Activated CD8-positive, alpha-beta memory T cell treated with anti-CD3 and anti-CD28 coated beads for 1 hour (primary cell): ENCODE data around the gene AP1M1.

Experiments used
- DNase-seq, 2 donors: peaks; one replicate each; pipeline ENCODE4 v3.0.0-alpha.2; 2020; ENCODE audit warnings: low read depth in 1 of 2; ENCODE audit errors: extremely low read depth in 1 of 2

Gene AP1M1

DNA sequence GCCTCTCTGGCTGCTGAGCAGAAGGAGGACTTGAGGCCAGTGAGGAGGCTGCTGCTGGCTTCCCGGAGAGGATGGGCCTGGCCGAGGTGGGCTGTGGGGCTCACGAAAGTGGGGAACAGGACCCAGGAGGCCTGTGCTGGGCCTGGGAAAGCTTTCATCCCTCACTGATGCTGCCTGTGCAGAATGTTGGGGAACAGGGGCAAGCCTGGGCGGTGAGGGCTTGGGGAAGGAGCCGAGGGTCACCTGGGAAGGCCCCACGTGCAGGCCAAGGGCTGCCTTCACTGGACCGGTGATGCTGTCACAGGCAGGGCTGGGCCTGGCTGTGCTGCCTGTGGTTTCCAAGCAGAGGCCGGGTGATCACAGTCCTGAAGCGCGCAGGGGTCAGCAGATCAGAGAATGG, 9.4 kb downstream of the AP1M1 start:
- DNase-seq = no peak

DNA sequence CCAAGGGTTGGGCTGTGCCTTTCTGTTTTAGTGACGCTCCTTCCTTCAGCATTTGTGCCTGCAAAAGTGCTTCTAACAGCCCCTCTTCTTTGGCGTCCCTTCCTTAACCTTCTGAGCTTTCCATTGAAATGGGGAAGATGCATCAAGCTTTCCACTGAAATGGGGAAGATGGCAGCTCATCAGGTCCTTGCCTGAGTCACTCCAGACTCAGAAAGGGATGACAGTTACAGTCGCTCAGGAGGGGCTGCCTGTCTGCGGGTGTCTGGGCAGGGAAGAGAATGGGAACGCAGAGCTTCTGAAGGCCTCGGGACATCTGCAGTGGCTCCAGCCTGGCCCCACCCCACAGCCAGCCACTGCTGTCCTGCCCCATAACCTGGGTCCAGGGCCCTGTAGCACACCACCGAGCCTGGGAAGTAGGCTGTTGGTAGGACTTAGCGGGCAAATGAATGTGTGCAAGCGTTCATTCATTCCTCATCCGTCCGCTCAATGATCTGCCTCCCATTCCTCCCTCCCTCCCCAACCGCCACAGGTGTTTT, 9.8 kb downstream of the AP1M1 start:
- no peak for DNase-seq

- no peak for DNase-seq
These were observed 10.5 kb downstream of the AP1M1 start for GRCh38 chr19:16208064-16208759.

- DNase-seq = no peak
These were observed 11.3 kb downstream of the AP1M1 start for GRCh38 chr19:16208847-16209665.

DNA sequence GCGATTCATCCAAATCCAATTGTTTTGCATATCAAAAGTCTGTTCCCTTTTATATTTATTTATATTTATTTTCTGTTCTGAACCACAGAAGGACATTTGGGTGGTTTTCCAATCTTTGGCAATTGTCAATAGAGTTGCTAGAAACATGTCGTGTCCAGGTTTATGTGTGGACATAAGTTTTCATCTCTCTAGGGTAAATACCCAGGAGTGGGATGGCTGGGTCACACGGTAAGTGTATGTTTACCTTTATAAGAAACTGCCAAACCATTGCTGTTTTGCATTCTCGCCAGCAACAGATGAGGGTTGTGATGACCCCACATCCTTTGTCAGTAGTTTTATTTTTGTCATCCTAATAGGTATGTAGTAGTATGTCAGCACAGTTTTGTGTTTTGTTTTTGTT, 12.5 kb downstream of the AP1M1 start:
- DNase-seq = no peak

- DNase-seq = no peak
These were observed 15.4 kb downstream of the AP1M1 start for GRCh38 chr19:16213076-16213475.

GRCh38 chr19:16216744-16217670, 19.3 kb downstream of the AP1M1 start:
- no peak for DNase-seq

DNA sequence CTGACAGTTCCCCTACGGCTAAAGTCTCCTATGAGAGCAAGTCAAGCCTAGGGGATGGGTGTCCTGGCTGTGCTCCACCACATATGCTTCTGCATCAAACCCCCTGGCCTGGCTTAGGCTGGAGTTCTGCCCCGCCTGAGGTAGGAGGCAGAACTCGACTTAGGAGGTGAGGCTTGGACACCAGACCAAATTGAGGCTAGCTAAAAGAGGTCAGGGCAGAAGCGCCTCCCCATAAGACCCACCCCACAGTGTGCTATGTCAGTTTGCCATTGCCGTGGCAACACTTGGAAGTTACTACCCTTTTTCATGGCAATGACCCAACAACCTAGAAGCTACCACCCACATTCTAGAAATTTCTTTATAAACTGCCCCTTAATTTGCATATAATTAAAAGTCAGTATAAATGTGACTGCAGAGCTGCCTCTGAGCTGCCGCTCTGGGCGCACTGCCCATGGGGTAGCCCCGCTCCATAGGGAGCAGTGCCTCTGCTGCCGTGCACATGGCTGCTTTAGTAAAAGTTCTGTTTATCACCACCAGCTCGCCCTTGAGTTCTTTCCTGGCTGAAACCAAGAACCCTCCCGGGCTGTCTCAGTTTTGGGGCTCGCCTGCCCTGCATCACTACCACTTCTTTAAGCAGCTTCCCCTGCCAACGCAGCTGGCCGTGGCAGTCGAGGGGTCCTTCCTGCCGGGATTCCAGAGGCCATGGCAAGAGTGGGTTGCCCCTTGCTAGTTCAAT, 20.2 kb downstream of the AP1M1 start:
- DNase-seq = no peak

DNA sequence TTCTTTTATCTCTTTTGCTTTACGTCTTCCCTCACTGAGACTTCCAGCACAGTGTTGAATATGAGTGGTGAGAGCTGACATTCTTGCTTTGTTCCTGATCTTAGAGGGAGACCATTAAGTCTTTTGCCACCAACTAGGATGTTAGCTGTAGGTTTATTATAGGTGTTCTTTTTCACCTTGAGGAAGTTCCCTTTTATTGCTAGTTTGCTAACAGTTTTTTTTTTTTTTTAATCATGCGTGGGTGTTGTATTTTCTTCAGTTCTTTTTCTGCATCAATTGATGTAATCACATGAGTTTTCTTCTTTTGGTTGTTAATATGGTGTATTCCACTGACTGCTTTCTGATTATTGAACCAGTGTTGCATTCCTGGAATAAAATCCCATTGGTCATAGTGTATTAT, 21.1 kb downstream of the AP1M1 start:
- DNase-seq = no peak

DNA sequence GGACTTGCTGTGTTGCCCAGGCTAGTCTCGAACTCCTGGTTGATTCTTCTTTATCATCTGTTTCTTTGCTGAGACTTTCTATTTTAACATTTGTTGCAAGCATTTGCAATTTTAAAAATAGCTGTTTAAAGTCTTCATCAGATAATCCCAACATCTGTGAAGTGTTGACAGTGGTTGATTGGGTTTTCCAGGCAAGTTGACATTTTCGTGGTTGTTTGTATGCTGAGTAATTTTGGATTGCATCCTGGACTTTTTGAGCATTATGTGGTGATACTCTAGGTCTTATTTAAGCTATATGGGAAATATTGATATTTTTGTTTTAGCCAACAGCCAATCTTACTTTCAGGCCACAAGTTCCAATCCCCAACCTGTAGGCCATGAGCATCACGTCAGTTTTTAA, 25.1 kb downstream of the AP1M1 start:
- no peak for DNase-seq

DNA sequence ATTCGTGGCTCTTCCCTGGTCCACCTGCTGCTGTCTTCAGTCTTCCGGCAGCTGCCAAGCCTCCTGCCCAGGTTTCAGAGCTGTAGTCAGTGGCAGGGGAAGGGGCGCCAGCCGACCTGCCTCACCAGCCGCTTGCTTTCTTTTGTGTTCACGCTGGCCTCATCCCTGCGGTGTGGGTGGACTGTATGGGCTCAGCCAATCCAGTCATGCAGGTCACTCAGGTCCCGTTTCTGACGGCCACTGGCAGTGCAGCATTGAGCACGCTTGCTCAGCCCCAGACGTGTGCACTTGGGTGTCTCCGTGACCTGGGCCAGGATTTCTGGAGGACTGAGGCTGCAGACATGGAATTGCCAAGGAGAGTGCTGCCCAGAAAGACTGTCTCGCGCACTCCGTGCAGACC, 26.0 kb downstream of the AP1M1 start:
- no peak for DNase-seq

DNA sequence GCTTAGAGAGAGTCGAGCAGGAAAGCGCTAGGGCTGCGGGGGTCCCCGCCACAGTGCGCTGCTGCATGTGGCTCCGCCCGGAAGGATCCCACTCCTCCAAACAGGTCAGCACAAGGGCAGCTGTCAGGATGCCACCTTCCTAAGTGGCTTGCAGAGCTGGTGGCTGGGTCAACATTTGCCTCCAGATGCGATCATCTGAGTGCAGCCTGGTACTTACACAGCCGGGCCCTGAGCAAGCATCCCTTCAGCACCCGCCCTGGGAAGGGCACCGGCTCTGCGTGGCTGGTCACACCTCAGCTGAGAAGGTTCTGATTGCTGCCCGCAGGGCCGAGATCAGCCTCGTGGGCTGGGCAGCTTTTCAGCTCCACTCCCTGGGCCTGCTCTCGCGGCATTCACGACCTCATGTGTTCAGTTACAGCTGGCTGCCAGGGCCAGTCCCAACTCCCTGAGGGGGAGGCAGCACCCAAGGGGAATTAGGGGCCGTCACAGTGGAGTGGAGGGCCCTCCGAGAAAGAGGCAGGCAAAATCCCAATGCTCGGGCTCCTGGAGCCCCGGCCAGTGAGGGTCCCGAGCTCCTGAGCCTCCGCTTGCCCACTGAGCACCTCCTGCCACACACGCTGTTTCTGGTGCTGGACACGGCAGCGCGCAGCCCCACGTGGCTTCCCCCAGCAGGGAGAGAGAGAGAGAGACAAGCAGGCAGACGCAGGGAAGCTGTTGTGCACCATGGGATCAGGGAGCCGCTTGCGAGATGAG, 26.8 kb downstream of the AP1M1 start:
- DNase-seq = no peak

DNA sequence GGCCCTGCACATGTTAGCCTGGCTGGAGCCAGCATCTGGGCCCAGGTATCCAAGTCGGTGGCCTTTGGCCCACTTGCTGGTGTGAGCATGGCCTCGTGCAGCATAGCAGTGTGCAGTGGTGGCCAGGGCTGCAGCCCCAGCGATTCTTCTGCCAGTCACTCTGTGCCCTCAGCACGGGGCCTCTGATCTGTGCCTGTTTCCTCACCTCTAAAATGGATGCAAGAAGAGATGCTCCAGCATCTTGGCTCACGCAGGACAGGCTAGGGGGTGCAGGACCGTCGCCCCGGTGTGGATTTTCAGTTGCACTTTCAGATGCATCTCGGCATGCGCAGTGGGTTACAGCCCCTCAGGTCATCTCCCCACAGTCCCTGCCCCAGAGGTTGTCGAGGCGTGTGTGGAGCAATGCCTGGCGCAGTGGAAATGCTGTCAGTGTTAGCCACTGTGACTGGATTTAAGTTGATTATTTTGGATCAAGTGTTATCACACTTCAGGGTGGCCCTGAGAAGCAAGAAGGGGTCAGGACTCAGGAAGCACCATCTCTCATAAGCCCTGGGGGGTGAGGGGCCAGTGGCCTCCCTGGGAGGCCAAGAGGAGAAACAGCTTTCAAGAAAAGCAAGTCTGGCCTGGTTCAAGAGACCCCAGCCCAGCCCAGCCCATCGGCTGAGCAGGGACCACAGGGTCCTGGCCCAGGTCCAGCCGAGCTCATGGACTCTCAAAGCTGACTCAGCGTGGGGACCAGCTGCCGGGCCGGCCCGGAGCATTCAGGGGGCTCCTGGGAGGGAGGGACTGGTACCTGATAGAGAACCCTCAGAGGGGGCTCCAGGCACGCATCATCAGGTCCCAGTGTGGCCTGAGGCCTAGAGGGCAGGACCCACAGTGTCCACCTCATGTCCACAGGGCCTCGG, 27.8 kb downstream of the AP1M1 start:
- no peak for DNase-seq

DNA sequence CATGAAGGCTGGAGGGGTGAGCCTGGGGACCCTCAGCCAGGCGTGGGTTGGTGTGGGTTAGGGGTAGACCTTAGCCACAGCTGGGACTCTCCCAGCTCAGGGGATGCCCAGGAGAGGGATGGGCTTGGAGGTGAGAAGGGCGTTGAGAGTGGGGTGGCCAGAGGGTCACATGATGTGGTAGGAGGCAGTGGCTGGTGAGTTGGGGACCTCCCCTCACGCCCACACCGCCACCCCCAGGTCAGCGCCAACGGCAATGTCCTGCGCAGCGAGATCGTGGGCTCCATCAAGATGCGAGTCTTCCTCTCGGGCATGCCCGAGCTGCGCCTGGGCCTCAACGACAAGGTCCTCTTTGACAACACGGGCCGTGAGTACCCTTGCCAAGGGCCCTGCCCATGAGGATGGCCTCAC, 28.5 kb downstream of the AP1M1 start:
- DNase-seq = no peak

DNA sequence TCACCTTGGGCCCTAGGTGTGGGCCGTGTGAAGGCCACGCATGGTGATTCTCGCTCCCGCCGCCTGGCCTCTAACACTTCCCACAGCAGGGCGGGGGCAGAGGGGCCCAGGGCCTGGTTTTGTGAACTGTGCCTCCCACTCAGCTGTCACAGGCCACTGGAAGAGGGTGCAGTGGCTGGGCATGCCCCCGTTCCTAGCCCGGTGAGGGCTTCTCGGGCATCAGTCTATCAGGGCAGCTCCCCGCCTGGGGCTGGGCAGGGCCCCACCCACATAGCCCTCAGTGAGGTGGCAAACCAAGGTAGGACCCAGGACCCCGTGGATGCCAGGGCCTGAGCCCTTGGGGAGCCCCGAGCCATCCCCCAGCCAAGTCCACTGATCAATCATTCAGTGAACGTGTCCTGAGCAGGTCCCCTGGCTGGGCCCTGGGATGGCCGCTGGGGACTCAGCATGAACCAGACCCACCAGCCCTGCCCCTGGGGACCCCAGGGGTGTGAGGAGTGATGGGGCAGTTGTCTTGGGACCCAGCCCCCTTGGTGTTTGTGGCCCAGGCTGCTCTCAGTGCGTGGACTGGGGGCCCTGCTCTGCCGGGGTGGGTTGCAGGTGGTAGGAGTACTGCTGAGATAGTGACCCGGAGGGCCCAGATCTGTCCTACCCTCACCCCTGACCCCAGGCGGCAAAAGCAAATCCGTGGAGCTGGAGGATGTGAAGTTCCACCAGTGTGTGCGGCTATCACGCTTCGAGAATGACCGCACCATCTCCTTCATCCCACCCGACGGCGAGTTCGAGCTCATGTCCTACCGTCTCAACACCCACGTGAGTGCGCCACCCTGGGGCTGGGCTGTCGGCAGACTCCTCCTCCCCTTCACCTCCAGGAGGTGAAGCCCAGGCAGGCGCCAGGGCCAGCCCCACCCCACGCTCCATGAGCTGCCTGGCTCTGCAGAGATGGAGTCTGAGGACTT, 29.4 kb downstream of the AP1M1 start:
- DNase-seq = no peak

DNA sequence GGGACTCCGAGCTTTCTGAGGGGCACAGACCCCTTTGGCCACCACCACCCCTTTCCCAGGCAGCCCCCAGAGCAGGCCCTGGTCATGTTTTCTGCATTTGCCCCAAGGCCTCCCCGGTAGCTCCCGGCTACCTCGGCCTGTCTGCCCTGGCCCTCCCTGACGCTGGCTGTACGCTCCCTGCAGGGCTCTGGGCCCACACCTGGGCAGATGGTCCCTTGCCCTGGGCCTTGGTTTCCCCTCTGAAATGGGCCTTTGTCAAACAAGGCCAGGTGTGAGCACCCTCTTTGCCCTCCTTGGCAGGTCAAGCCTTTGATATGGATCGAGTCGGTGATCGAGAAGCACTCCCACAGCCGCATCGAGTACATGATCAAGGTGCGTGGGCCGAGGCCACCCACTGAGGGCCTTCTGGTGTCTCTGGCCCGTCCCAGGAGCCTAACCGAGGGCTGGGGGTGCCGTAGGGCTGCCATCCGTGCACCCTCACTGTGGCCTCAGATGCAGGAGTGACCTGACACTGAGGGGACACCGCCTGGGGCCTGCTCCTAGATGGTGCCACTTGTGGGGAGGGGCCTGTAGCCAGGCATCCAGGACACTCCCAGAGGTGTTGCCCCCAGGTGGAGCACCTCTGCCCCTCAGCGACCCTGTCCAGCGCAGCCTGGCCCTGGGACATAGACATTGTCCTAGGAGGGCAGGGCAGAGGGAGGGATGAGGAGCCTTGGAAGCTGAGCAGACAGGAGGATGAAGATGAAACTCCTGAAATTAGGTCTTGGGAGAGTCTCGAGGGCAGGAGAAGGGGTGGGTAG, 30.3 kb downstream of the AP1M1 start:
- no peak for DNase-seq
